ENCODE data around the gene TMX4.

DNA sequence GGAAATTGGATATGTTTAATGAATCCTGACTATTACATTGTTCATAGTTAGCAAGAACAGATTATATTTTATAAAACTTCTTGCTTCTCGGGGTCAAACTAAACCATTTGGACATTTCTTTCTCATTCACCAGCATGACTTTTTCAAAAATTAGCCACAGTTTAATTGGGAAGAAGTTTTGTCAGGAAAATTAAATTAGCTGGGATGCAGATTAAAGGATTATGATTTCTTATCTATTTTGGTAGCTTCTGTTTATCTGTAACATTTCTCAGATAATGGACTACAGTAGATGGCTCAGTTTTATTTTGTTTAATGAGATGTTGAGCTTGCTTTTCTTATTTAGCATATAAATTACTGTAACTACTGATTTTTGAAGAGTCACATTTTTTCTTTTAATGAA, 26.4 kb upstream of the TMX4 start:
- TF ChIP-seq CTCF (IDR thresholded peaks at IDR 0.05) (no peak), POLR2A (IDR thresholded peaks at IDR 0.05) (no peak)

Measured in testis (tissue), 2 donors.